HCT116 (cell line): ENCODE measurements around the gene ABHD17B. TPM values are rescaled to one million over a fixed set of nuclear protein-coding genes. Genes with fewer than 3 reads are reported as not detected.

Experiments used
- ATAC-seq: fragments of 200-7000 bp; cut with Tn5 transposase; 2 replicates; pipeline ENCODE4 v1.9.1; 2020; ENCODE audit warnings: mild to moderate bottlenecking, moderate library complexity
- BruUV-seq: library from RNA; stranded (reverse); fragments of 400-500 nt; replicated peaks from 2 replicates; lab custom pipeline; 2021; lab: Mats Ljungman, UMichigan
- CTCF ChIA-PET: fragments of 300-600 bp; sonication (Branson Sonifier 250); formaldehyde crosslinking; loops from one replicate; lab custom pipeline; 2021; ENCODE audit warnings: antibody characterized with exemption; lab: Charles Lee
- POLR2A ChIA-PET: fragments of 300-600, 350-600 bp; sonication (Branson Sonifier 250); formaldehyde crosslinking; loops from one replicate; lab custom pipeline; 2021; ENCODE audit warnings: antibody characterized with exemption; lab: Charles Lee
- RAD21 ChIA-PET, 2 experiments: fragments of 300-600 bp; sonication (Branson Sonifier 250); formaldehyde crosslinking; loops; one replicate each; lab custom pipeline; 2023; ENCODE audit warnings: low total read pairs in 2 of 2; ENCODE audit not compliant: uncharacterized antibody in 2 of 2, unreplicated experiment in 2 of 2, low non-redundant PET in 1 of 2; lab: Charles Lee
- DNase-seq: peaks from one replicate; pipeline ENCODE4 v3.0.0-alpha.2; 2010; ENCODE audit warnings: low read depth, low spot score
- H2AFZ ChIP-seq: fragments of 200-600 bp; shearing (Covaris generic), sonication (generic); 2 replicates; pipeline ENCODE4 v1.6.1; 2017; ENCODE audit warnings: low read depth, mixed run types, mixed read lengths, antibody characterized with exemption, low read length; ENCODE audit not compliant: poor library complexity, severe bottlenecking
- H3K27ac ChIP-seq: 2 replicates; pipeline ENCODE4 v1.5.1; 2012; ENCODE audit warnings: low read depth, low read length
- H3K27me3 ChIP-seq: fragments of 200-600 bp; sonication (generic); 2 replicates; pipeline ENCODE4 v1.6.1; 2016; ENCODE audit warnings: mixed run types, low read length, mixed read lengths; ENCODE audit not compliant: insufficient read depth
- H3K36me3 ChIP-seq, 2 experiments: fragments of 200-500 bp in 1 of 2; fragments of 200-600 bp in 1 of 2; sonication (Bioruptor generic) in 1 of 2; sonication (generic) in 1 of 2; 2 replicates each; pipeline versions ENCODE4 v1.5.1 to v1.6.1; 2014 to 2016; ENCODE audit warnings: low read length in 2 of 2, inconsistent platforms in 1 of 2, mixed read lengths in 1 of 2, mixed run types in 1 of 2; ENCODE audit not compliant: insufficient read depth in 2 of 2, control insufficient read depth in 1 of 2
- H3K4me1 ChIP-seq, 2 experiments: fragments of 200-600 bp in 1 of 2; sonication (generic) in 1 of 2; 2 replicates each; pipeline versions ENCODE4 v1.5.1 to v1.6.1; 2012 to 2017; ENCODE audit warnings: low read length in 2 of 2, inconsistent platforms in 1 of 2, mild to moderate bottlenecking in 1 of 2, mixed read lengths in 1 of 2, mixed run types in 1 of 2, moderate library complexity in 1 of 2; ENCODE audit not compliant: insufficient read depth in 2 of 2, control insufficient read depth in 1 of 2
- H3K4me2 ChIP-seq: fragments of 200-600 bp; sonication (generic); 2 replicates; pipeline ENCODE4 v1.6.1; 2017; ENCODE audit warnings: mixed run types, low read length, mixed read lengths
- H3K4me3 ChIP-seq, 2 experiments: fragments of 200-600 bp in 1 of 2; sonication (generic) in 1 of 2; replicated peaks in 1 of 2; 2 replicates each; pipeline ENCODE4 v1.5.1; 2011 to 2016; ENCODE audit warnings: low read length in 2 of 2, control low read depth in 1 of 2, low read depth in 1 of 2, mild to moderate bottlenecking in 1 of 2, mixed read lengths in 1 of 2, mixed run types in 1 of 2
- H3K79me2 ChIP-seq: fragments of 200-600 bp; sonication (generic); 2 replicates; pipeline ENCODE4 v1.6.1; 2017; ENCODE audit warnings: mild to moderate bottlenecking, mixed run types, low read length, moderate library complexity, mixed read lengths; ENCODE audit not compliant: insufficient read depth
- H3K9ac ChIP-seq: fragments of 200-600 bp; sonication (generic); 2 replicates; pipeline ENCODE4 v1.6.1; 2016; ENCODE audit warnings: low read length, mixed read lengths
- H3K9me2 ChIP-seq: fragments of 200-600 bp; sonication (generic), shearing (Covaris generic); 2 replicates; pipeline ENCODE4 v1.6.1; 2017; ENCODE audit warnings: mixed run types, mild to moderate bottlenecking, moderate library complexity; ENCODE audit not compliant: insufficient read depth
- H3K9me3 ChIP-seq, 2 experiments: fragments of 200-500 bp in 1 of 2; fragments of 200-600 bp in 1 of 2; sonication (Bioruptor generic) in 1 of 2; sonication (generic) in 1 of 2; 2 replicates each; pipeline ENCODE4 v1.6.1; 2014 to 2017; ENCODE audit warnings: low read length in 2 of 2, mixed read lengths in 2 of 2, inconsistent platforms in 1 of 2, low read depth in 1 of 2, mild to moderate bottlenecking in 1 of 2, mixed run types in 1 of 2, moderate library complexity in 1 of 2; ENCODE audit not compliant: control insufficient read depth in 1 of 2, insufficient read depth in 1 of 2
- H4K20me1 ChIP-seq: fragments of 200-600 bp; sonication (generic), shearing (Covaris generic); 2 replicates; pipeline ENCODE4 v1.6.1; 2017; ENCODE audit warnings: mixed run types, mild to moderate bottlenecking, moderate library complexity; ENCODE audit not compliant: insufficient read depth
- CBX3 ChIP-seq: IDR thresholded peaks from 2 replicates; pipeline ENCODE4 v1.6.1; 2012; ENCODE audit warnings: low read depth
- EZH2 ChIP-seq: fragments of 200-600 bp; sonication (generic); IDR thresholded peaks from 2 replicates; pipeline ENCODE4 v1.6.1; 2017; ENCODE audit warnings: antibody characterized with exemption, mixed run types
- SIN3A ChIP-seq: IDR thresholded peaks from 2 replicates; pipeline ENCODE4 v1.6.1; 2012; ENCODE audit warnings: low read depth
- ZNF274 ChIP-seq: fragments of 200-500 bp; sonication (Bioruptor generic); IDR thresholded peaks from 2 replicates; pipeline ENCODE4 v1.6.1; 2014; ENCODE audit warnings: mild to moderate bottlenecking, low read depth, low read length, inconsistent platforms
- intact Hi-C: fragments of 100-400 bp; cut with micrococcal nuclease; formaldehyde crosslinking; loops from 2 replicates; pipeline ENCODE4 v1.10.0; 2022
- total RNA-seq: library from RNA; stranded (reverse); gene quantifications from one replicate; pipeline ENCODE4 v1.2.1, GENCODE V29; 2021; ENCODE audit not compliant: unreplicated experiment

ABHD17B gene
- total RNA-seq, 1 experiment from 2014 or later, result 17.0 TPM

- BruUV-seq, result no TSS peak
- Histone ChIP-seq H4K20me1 (peaks cover 3% of the 10 kb centered on the region; the same call in 1 of the 2 replicates), H3K27ac (no peak overlapping the region), H3K4me3 (no peak overlapping the region), H3K36me3 (peaks cover 0 to 2% of the 10 kb centered on the region in 2 experiments; a peak in 1 of 4 replicates), H3K27me3 (no peaks in the 10 kb centered on the region), H3K79me2 (no peaks in the 10 kb centered on the region), H3K4me1 (no peaks in the 10 kb centered on the region), H3K4me2 (no peak overlapping the region), H3K9ac (no peak overlapping the region), H3K9me2 (no peaks in the 10 kb centered on the region), H3K9me3 (peaks cover 6 to 7% of the 10 kb centered on the region in 2 experiments; a peak in 3 of 4 replicates), H2AFZ (no peak overlapping the region)
- DNase-seq (no peak), ATAC-seq (no peak)
- TF ChIP-seq SIN3A, result no peak
- no peak for TF ChIP-seq EZH2
- intact Hi-C loops, result loop anchor here (10.0 kb wide), 1 partner anchor 57 kb away; no protein-coding TSS in a partner anchor
- ChIA-PET POLR2A (interaction anchor here (1.0 kb wide), 1 partner anchor 50 kb away, joined by 3 read pairs; the partner anchor contains the start of genes ABHD17B and C9orf85), CTCF (no interaction called here), RAD21 (no interaction called here)
These were observed 49.4 kb downstream of the ABHD17B start for GRCh38 chr9:71861618-71862017.

GRCh38 chr9:71859939-71860338, 51.1 kb downstream of the ABHD17B start:
- intact Hi-C loops, result loop anchor here (10.0 kb wide), 1 partner anchor 55 kb away; no protein-coding TSS in a partner anchor
- Histone ChIP-seq H2AFZ (no peak overlapping the region), H3K4me3 (no peak overlapping the region), H4K20me1 (peaks cover 3% of the 10 kb centered on the region; the same call in 1 of the 2 replicates), H3K4me1 (no peaks in the 10 kb centered on the region), H3K9ac (no peak overlapping the region), H3K27ac (no peak overlapping the region), H3K79me2 (no peaks in the 10 kb centered on the region), H3K9me3 (peaks cover 6 to 7% of the 10 kb centered on the region in 2 experiments; a peak in 3 of 4 replicates), H3K9me2 (no peaks in the 10 kb centered on the region), H3K4me2 (no peak overlapping the region), H3K27me3 (no peaks in the 10 kb centered on the region), H3K36me3 (no peaks in the 10 kb centered on the region)
- BruUV-seq, result no TSS peak
- TF ChIP-seq CBX3, result peak; percentile 66; the same call in 1 of the 2 replicates
- TF ChIP-seq ZNF274, result no peak
- ATAC-seq, result no peak
- POLR2A ChIA-PET, result no interaction called here
- CTCF ChIA-PET, result no interaction called here
- RAD21 ChIA-PET, result no interaction called here
- no peak for DNase-seq
